Smooth muscle cell of the brain vasculature (primary cell): ENCODE measurements around the gene SRP9.
"Not testable (repeated sequence)": the region's sequence is repeated elsewhere in the genome, so short reads cannot be mapped to it uniquely, and the experiment has no call there.

Source experiments
- DNase-seq: peaks from one replicate; pipeline ENCODE4 v3.0.0-alpha.2; 2012; ENCODE audit warnings: low read depth, low spot score

The SRP9 gene

GRCh38 chr1:225755671-225756319, 21.8 kb upstream of the SRP9 start:
- DNase-seq, result no peak

- no peak for DNase-seq
Measured at GRCh38 chr1:225757927-225758656, 19.5 kb upstream of the SRP9 start.

GRCh38 chr1:225759972-225760371, 17.7 kb upstream of the SRP9 start:
- not testable (repeated sequence) for DNase-seq

GRCh38 chr1:225760531-225760930, 17.1 kb upstream of the SRP9 start:
- DNase-seq, result no peak

DNA sequence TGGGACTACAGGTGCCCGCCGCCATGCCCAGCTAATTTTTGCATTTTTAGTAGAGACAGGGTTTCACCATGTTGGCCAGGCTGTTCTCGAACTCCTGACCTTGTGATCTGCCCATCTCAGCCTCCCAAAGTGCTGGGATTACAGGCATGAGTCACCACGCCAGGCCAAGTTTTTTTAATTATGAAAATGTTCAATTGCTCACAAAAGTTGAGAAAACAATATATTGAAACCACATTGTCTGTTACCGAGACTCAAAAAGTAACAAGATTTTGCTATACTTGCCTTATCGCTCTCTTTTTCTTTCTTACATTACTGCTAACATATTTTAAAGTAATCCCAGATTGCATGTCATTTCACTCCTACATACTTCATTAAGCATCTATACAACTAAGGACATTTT, 16.2 kb upstream of the SRP9 start:
- DNase-seq, result not testable (repeated sequence)

DNA sequence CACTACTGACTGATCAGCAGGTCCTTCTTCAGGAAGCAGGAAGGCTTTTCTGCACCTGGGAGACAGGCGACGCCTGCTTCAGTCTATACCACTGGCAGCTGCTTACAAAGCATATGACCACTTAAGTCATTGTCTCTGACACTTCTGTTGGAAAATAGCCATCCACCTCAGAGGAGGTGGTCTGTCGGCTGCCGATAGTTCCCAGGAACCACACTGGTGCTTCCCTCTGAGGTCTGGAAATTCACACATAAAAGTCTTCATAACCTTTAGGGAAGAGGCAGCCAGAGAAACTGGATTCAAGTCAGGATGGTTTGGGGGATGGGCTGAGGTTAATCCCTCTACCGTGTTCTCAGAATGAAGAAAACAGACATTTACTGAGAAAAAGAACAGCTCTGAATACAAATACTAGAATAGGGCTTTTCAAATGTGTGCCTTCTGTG, 15.6 kb upstream of the SRP9 start:
- no peak for DNase-seq

DNA sequence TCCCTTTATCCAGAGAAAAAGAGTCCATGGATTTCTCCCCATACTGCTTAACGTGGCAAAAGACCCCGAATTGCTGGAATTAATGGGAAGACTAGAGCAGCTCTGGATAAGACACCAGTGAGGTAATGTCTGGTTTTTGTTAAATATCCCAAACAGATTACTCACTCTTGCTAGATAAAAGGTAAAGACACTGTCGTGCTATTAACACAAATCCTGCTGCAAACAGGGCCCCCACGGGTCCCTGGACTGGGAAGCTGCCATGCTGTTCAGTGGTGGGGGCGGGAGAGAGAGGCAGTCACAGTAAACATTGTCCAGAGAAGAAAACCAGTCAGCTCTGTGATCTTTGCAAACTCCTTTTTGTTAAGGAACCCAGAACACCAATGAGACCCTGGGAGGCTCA, 15.2 kb upstream of the SRP9 start:
- DNase-seq, result no peak

GRCh38 chr1:225763716-225764548, 13.7 kb upstream of the SRP9 start:
- DNase-seq, result no peak

- DNase-seq, result no peak
Measured at GRCh38 chr1:225765982-225766674, 11.5 kb upstream of the SRP9 start.

DNA sequence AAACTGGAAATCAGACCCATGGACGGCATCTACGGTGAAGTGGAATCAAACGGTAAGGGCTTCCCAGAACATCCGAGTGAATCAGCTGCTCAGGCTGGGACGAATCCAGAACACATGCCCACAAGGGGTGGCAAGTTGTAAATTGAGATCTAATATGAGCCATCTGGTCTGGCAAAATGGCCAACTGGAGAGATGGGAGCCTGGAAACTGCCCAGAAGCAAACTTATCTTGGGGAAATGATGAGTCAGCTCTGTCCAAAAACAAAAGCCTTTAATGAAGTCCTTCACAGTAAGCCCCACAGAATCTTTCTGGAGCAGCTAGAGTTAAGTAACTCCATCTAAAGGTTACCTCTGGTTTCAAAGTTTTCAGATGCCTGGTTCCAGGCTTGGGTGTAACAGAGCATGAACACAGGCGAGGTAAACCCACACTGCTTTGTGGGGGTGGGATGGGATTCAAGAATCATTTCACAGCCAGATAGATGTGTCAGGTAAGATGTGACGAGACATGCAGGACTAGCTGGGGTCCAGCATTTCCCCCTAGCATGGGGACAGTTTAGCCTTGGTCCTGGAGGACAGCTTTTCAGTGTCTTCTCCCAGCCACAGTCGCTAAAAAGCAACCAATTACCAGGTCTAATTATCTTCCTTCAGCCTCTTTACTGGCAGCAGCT, 10.5 kb upstream of the SRP9 start:
- peak; percentile 67 for DNase-seq

- no peak for DNase-seq
Measured at GRCh38 chr1:225767634-225768540, 9.7 kb upstream of the SRP9 start.

DNA sequence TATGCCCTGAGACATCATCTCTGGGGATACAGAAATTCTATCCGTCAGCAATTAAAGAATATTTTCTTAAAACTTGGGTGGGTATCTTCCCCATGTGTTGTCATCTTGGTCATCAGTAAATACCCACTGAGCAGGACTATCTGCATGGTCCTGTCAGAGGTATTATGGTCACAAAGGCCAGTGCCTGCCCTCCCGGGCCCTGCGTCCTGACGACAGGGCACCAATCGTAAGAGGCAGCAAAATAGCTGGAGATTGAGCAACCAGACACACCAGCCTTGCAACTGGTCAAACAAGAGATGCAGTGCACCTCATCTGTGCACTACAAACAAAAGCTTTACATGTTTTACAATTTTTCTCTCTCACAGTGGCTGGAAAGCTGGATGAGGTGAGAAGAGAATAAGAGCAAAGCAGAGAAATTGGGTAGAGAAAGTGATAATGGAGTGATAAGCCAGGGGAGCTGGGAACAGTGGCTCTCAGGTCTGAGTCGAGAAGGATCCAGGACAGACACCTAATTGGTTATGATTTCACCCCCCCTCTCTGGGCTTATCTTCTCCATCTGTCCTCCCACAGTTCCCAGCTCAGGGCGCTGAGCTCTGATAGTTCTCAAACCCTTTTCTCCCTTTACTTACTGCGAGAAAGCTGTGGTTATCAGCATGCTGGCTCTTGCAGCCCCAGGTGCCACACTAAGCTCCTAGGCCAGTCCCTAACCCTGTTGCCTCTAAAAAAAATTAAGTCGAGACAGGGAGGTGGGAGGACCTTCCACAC, 8.8 kb upstream of the SRP9 start:
- DNase-seq, result no peak

GRCh38 chr1:225769687-225770086, 7.9 kb upstream of the SRP9 start:
- DNase-seq, result no peak

- DNase-seq, result no peak
Measured at GRCh38 chr1:225770561-225771248, 6.9 kb upstream of the SRP9 start.

- no peak for DNase-seq
Measured at GRCh38 chr1:225771661-225772322, 5.8 kb upstream of the SRP9 start.

DNA sequence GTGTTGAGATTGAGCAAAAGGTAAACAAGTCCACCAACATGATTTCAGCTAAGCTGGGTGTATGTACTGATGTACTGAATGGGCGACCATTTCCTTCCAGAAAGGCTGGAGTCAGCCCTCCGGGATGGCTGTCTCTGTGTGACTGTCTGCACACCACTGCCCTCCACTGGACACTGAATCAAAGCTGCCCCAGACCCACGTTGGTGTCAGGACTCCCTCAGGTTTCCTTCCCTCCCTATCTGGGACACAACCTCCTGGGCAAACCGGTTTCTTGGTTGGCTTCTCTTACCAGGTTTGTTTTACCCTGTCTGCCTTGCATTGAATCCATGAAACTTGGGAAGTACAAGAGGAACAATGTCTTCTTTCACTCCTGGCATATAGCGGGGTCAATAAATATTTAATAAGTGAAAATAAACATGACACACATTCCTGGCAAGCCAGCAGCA, 5.3 kb upstream of the SRP9 start:
- peak; percentile 77 for DNase-seq

DNA sequence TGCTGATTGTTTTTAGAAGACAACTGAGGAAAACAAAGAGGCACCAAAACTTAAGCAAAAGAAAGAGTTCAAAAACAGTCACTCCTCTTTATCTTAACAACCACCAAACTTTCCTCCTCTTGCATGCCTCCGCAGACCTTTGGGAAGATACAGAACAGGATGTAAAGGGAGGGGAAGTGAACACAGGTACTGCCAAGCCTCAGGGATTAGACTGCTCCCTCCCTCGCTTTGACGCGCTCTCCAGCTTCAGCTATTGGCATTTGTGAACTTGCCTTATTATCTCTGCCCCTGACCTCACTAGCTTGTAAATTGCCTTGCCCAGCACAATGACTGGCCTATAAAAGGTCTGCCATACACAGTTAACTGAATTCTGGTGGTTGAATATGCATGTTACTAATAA, 4.8 kb upstream of the SRP9 start:
- DNase-seq, result no peak
